ENCODE results near the gene AUNIP. TPM values are rescaled to one million over a fixed set of nuclear protein-coding genes. Genes with fewer than 3 reads are reported as not detected.

Gene AUNIP
- total and polyA plus RNA-seq, 2 donors from 2014 or later = 0.38 TPM; not detected in 1

- Histone ChIP-seq H3K4me1 (ENCODE audit: control insufficient read depth in 2 of 3, insufficient read depth in 2 of 3, low read depth in 1 of 3, low read length in 3 of 3) (peaks cover 0 to 7% (median 0%) of the 10 kb centered on the region in 3 donors), H3K27ac (ENCODE audit: low read depth in 2 of 2, low read length in 2 of 2) (no peak overlapping the region), H3K27me3 (ENCODE audit: control insufficient read depth, insufficient read depth, low read length) (no peaks in the 10 kb centered on the region), H3K4me3 (ENCODE audit: low read length in 3 of 3) (no peak overlapping the region), H3K36me3 (ENCODE audit: control insufficient read depth in 2 of 3, insufficient read depth in 3 of 3, low read length in 3 of 3) (peaks cover 9 to 53% (median 46%) of the 10 kb centered on the region in 3 donors), H3K9me3 (ENCODE audit: control insufficient read depth in 2 of 3, insufficient read depth in 1 of 3, low read length in 3 of 3) (no peaks in the 10 kb centered on the region), H3K9ac (ENCODE audit: low read length in 3 of 3) (no peak overlapping the region)
- FAIRE-seq (no peak), DNase-seq (no peak)
- intact Hi-C loops (cut with DNase I) = no loop called here
- TF ChIP-seq, protein P1, sequence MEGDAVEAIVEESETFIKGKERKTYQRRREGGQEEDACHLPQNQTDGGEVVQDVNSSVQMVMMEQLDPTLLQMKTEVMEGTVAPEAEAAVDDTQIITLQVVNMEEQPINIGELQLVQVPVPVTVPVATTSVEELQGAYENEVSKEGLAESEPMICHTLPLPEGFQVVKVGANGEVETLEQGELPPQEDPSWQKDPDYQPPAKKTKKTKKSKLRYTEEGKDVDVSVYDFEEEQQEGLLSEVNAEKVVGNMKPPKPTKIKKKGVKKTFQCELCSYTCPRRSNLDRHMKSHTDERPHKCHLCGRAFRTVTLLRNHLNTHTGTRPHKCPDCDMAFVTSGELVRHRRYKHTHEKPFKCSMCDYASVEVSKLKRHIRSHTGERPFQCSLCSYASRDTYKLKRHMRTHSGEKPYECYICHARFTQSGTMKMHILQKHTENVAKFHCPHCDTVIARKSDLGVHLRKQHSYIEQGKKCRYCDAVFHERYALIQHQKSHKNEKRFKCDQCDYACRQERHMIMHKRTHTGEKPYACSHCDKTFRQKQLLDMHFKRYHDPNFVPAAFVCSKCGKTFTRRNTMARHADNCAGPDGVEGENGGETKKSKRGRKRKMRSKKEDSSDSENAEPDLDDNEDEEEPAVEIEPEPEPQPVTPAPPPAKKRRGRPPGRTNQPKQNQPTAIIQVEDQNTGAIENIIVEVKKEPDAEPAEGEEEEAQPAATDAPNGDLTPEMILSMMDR (IDR thresholded peaks at IDR 0.05; ENCODE audit: borderline replicate concordance, extremely low read depth, insufficient read depth) = no peak
Measured at GRCh38 chr1:25833158-25833557, 26.1 kb downstream of the AUNIP start.

- Histone ChIP-seq H3K9me3 (ENCODE audit: control insufficient read depth in 2 of 3, insufficient read depth in 1 of 3, low read length in 3 of 3) (no peaks in the 10 kb centered on the region), H3K27me3 (ENCODE audit: control insufficient read depth, insufficient read depth, low read length) (no peaks in the 10 kb centered on the region), H3K4me1 (ENCODE audit: control insufficient read depth in 2 of 3, insufficient read depth in 2 of 3, low read depth in 1 of 3, low read length in 3 of 3) (peaks cover 0 to 7% (median 0%) of the 10 kb centered on the region in 3 donors), H3K4me3 (ENCODE audit: low read length in 3 of 3) (no peak overlapping the region), H3K9ac (ENCODE audit: low read length in 3 of 3) (no peak overlapping the region), H3K27ac (ENCODE audit: low read depth in 2 of 2, low read length in 2 of 2) (no peak overlapping the region), H3K36me3 (ENCODE audit: control insufficient read depth in 2 of 3, insufficient read depth in 3 of 3, low read length in 3 of 3) (peaks cover 9 to 58% (median 48%) of the 10 kb centered on the region in 3 donors)
- TF ChIP-seq, protein P1 (IDR thresholded peaks at IDR 0.05; ENCODE audit: borderline replicate concordance, extremely low read depth, insufficient read depth) = no peak
- FAIRE-seq (no peak), DNase-seq (no peak)
- intact Hi-C loops (cut with DNase I) = no loop called here
Measured at GRCh38 chr1:25832336-25833037, 26.8 kb downstream of the AUNIP start.

- TF ChIP-seq, protein P1 (IDR thresholded peaks at IDR 0.05; ENCODE audit: borderline replicate concordance, extremely low read depth, insufficient read depth) = no peak
- FAIRE-seq = no peak
- H3K9me3 ChIP-seq (ENCODE audit: control insufficient read depth in 2 of 3, insufficient read depth in 1 of 3, low read length in 3 of 3) = no peaks in the 10 kb centered on the region
- DNase-seq = no peak
- intact Hi-C loops (cut with DNase I) = no loop called here
- no peak overlapping the region for H3K4me3 ChIP-seq (ENCODE audit: low read length in 3 of 3)
- H3K36me3 ChIP-seq (ENCODE audit: control insufficient read depth in 2 of 3, insufficient read depth in 3 of 3, low read length in 3 of 3) = peaks cover 11 to 66% (median 48%) of the 10 kb centered on the region in 3 donors
- no peaks in the 10 kb centered on the region for H3K27me3 ChIP-seq (ENCODE audit: control insufficient read depth, insufficient read depth, low read length)
- no peak overlapping the region for H3K9ac ChIP-seq (ENCODE audit: low read length in 3 of 3)
- H3K27ac ChIP-seq (ENCODE audit: low read depth in 2 of 2, low read length in 2 of 2) = no peak overlapping the region
- peaks cover 0 to 7% (median 0%) of the 10 kb centered on the region in 3 donors for H3K4me1 ChIP-seq (ENCODE audit: control insufficient read depth in 2 of 3, insufficient read depth in 2 of 3, low read depth in 1 of 3, low read length in 3 of 3)
Measured at GRCh38 chr1:25831569-25832196, 27.6 kb downstream of the AUNIP start.

Measured in kidney (tissue), 14 donors.